Fibroblast of lung (primary cell): Measurements from ENCODE around the gene WASF3. TPM values are rescaled to one million over a fixed set of nuclear protein-coding genes. Genes with fewer than 3 reads are reported as not detected.
"Not testable (repeated sequence)": the region's sequence is repeated elsewhere in the genome, so short reads cannot be mapped to it uniquely, and the experiment has no call there.

Source experiments
- DNase-seq, 2 donors: peaks; one replicate each; pipeline versions ENCODE4 v3.0.0 to v3.0.0-alpha.2; 2010; ENCODE audit warnings: low read depth in 2 of 2
- H2AFZ ChIP-seq: 2 replicates; pipeline ENCODE4 v1.5.1; 2012; ENCODE audit warnings: low read length, control low read depth, inconsistent platforms
- H3K27ac ChIP-seq: 2 replicates; pipeline ENCODE4 v1.5.1; 2011; ENCODE audit warnings: low read length, control low read depth; ENCODE audit not compliant: insufficient read depth
- H3K27me3 ChIP-seq: 2 replicates; pipeline ENCODE4 v1.5.1; 2011; ENCODE audit warnings: mild to moderate bottlenecking, low read length; ENCODE audit not compliant: control insufficient read depth, insufficient read depth
- H3K36me3 ChIP-seq: 2 replicates; pipeline ENCODE4 v1.5.1; 2011; ENCODE audit warnings: low read length; ENCODE audit not compliant: control insufficient read depth, insufficient read depth
- H3K4me1 ChIP-seq: 2 replicates; pipeline ENCODE4 v1.5.1; 2011; ENCODE audit warnings: low read length; ENCODE audit not compliant: control insufficient read depth, insufficient read depth; ENCODE audit errors: extremely low read depth
- H3K4me2 ChIP-seq: 2 replicates; pipeline ENCODE4 v1.5.1; 2011; ENCODE audit warnings: low read length, control low read depth; ENCODE audit not compliant: insufficient read depth; ENCODE audit errors: extremely low read depth
- H3K4me3 ChIP-seq, 4 experiments: fragments of 200-600 bp in 1 of 4; sonication (generic) in 1 of 4; replicated peaks in 1 of 4; 2 replicates each; pipeline ENCODE4 v1.5.1; 2011 to 2016; ENCODE audit warnings: low read length in 4 of 4, low read depth in 3 of 4, mild to moderate bottlenecking in 3 of 4, control low read depth in 2 of 4, inconsistent platforms in 1 of 4, mixed read lengths in 1 of 4; ENCODE audit not compliant: insufficient read depth in 1 of 4; ENCODE audit errors: control extremely low read depth in 1 of 4
- H3K79me2 ChIP-seq: 2 replicates; pipeline ENCODE4 v1.5.1; 2012; ENCODE audit warnings: mild to moderate bottlenecking, low read length, inconsistent platforms; ENCODE audit not compliant: control insufficient read depth, insufficient read depth
- H3K9ac ChIP-seq: 2 replicates; pipeline ENCODE4 v1.5.1; 2011; ENCODE audit warnings: mild to moderate bottlenecking, low read length, control low read depth; ENCODE audit not compliant: insufficient read depth
- H3K9me3 ChIP-seq: 2 replicates; pipeline ENCODE4 v1.5.1; 2012; ENCODE audit warnings: low read depth, low read length; ENCODE audit not compliant: control insufficient read depth, insufficient read depth
- H4K20me1 ChIP-seq: 2 replicates; pipeline ENCODE4 v1.5.1; 2011; ENCODE audit warnings: low read length; ENCODE audit not compliant: control insufficient read depth, insufficient read depth; ENCODE audit errors: extremely low read depth
- CTCF ChIP-seq, 2 donors: IDR thresholded peaks in 1 of 2; conservative IDR thresholded peaks in 1 of 2; 1 replicate in 1 of 2; 2 replicates in 1 of 2; pipeline ENCODE4 v1.5.1; 2011 to 2012; ENCODE audit warnings: low read length in 2 of 2, control low read depth in 1 of 2, inconsistent platforms in 1 of 2, low read depth in 1 of 2, mild to moderate bottlenecking in 1 of 2
- EZH2 ChIP-seq: IDR thresholded peaks from 2 replicates; pipeline ENCODE4 v1.5.1; 2012; ENCODE audit warnings: low read length, control low read depth, mild to moderate bottlenecking; ENCODE audit errors: missing control alignments
- polyA plus RNA-seq, 2 donors: library from polyadenylated mRNA; depleted of rRNA in 1 of 2; stranded (reverse) in 1 of 2; unstranded in 1 of 2; fragments of >200 nt; gene quantifications; 2 replicates each; pipeline ENCODE4 v1.2.1, GENCODE V29; 2011 to 2012; ENCODE audit warnings: missing spikeins in 1 of 2
- total RNA-seq: library from RNA; depleted of rRNA; stranded (reverse); fragments of >200 nt; gene quantifications from 2 replicates; pipeline ENCODE4 v1.2.1, GENCODE V29; 2014

The WASF3 gene
- total and polyA plus RNA-seq, 2 donors (not counting 1 experiment from before 2014, with no cell fraction given), result 18.2 to 19.5 TPM

DNA sequence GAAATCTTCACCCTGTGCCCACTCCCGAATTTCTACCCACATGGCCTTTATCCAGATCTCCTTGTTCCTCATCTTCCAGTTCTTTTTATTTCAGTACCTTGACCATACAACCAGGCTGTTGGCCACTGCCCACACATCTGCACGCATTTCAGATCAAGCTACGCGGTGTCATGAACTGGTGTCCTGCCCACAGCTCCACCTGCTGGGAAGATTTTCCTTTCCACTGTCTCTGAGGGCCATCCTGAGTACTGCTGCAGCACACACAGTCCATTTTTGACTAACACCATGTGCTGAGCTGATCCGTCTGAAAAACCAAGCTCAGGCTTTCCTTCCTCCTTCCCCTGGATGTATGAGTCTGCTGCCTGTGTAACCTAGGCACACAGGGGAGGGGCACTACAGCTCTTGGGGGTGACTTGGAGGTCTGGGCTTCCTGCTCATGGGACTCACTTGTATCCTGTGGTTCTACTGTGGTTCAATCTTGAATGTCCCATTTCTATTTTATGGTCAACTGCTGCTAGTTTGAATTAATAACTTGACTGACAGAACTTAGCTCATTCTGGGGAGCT, 71.9 kb downstream of the WASF3 start:
- Histone ChIP-seq H3K36me3 (no peaks in the 10 kb centered on the region), H3K4me1 (no peaks in the 10 kb centered on the region), H3K79me2 (no peaks in the 10 kb centered on the region), H3K4me3 (no peak overlapping the region), H3K27ac (no peak overlapping the region), H3K9me3 (no peaks in the 10 kb centered on the region), H4K20me1 (no peaks in the 10 kb centered on the region), H3K4me2 (no peak overlapping the region), H2AFZ (no peak overlapping the region), H3K9ac (no peak overlapping the region), H3K27me3 (no peaks in the 10 kb centered on the region)
- DNase-seq, result no peak
- no peak for TF ChIP-seq EZH2
- TF ChIP-seq CTCF (conservative IDR thresholded peaks at IDR 0.05 in 1 of 2, IDR thresholded peaks at IDR 0.05 in 1 of 2; ENCODE audit: low read depth in 1 of 2, low read length in 2 of 2), result peak in 1 of 2 donors; percentile 6

DNA sequence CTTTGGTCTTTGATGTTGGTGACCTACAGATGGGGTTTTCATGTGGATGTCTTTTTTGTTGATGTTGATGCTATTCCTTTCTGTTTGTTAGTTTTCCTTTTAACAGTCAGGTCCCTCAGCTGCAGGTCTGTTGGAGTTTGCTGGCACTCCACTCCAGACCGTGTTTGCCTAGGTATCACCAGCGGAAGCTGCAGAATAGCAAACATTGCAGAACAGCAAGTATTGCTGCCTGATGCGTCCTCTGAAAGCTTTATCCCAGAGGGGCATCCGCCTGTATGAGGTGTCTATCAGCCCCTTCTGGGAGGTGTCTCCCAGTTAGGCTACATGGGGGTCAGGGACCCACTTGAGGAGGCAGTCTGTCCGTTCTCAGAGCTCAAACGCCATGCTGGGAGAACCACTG, 78.2 kb downstream of the WASF3 start:
- H3K27me3 ChIP-seq, H4K20me1 ChIP-seq, H3K4me1 ChIP-seq, H3K9me3 ChIP-seq, H3K27ac ChIP-seq, H3K79me2 ChIP-seq, DNase-seq, H3K36me3 ChIP-seq, H3K4me3 ChIP-seq, H2AFZ ChIP-seq, H3K9ac ChIP-seq, H3K4me2 ChIP-seq: not testable (repeated sequence)

- H4K20me1 ChIP-seq, H3K4me2 ChIP-seq, H3K9me3 ChIP-seq, H3K36me3 ChIP-seq, H2AFZ ChIP-seq, DNase-seq, H3K27ac ChIP-seq, H3K4me1 ChIP-seq, H3K4me3 ChIP-seq, H3K9ac ChIP-seq, H3K27me3 ChIP-seq, H3K79me2 ChIP-seq: not testable (repeated sequence)
These were observed 78.6 kb downstream of the WASF3 start for GRCh38 chr13:26636073-26636472.

- Histone ChIP-seq H3K27ac (no peak overlapping the region), H3K79me2 (no peaks in the 10 kb centered on the region), H3K4me1 (no peaks in the 10 kb centered on the region), H3K9ac (no peak overlapping the region), H4K20me1 (no peaks in the 10 kb centered on the region), H3K4me2 (no peak overlapping the region), H3K4me3 (no peak overlapping the region), H2AFZ (no peak overlapping the region), H3K27me3 (no peaks in the 10 kb centered on the region), H3K9me3 (no peaks in the 10 kb centered on the region), H3K36me3 (no peaks in the 10 kb centered on the region)
- no peak for TF ChIP-seq CTCF (conservative IDR thresholded peaks at IDR 0.05 in 1 of 2, IDR thresholded peaks at IDR 0.05 in 1 of 2; ENCODE audit: low read depth in 1 of 2, low read length in 2 of 2)
- no peak for DNase-seq
These were observed 89.1 kb downstream of the WASF3 start for GRCh38 chr13:26646603-26647002.
